Activated CD8-positive, alpha-beta memory T cell treated with anti-CD3 and anti-CD28 coated beads, Interleukin-2, amount 50 U/mL, for 24 hours (primary cell): ENCODE results near the gene SIK2.

Experiments used
- DNase-seq: peaks from one replicate; pipeline ENCODE4 v3.0.0-alpha.2; 2020; ENCODE audit errors: extremely low read depth

SIK2 gene

DNA sequence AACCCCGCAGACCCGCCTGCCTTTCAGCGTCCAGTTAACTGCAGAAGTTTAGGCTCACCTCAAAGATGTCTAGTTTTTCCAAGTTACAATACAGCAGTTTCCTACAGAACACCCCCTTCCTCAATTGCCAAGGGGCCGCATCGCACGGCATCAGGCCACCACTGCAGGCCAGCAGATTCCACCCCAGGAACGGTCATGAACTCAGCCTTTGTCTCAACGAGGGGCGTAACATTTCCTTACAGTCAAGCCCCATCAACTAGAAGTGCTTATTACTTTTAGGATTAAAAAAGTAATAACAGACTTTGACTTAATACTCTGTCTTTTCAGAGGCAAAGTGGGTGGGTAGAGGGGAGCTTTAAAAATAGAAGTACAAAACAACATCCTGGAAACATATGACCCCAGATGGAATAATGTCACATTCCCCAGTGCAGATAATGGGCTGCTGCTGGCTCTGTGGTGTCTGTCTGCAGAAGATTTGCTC, 127.6 kb downstream of the SIK2 start:
- DNase-seq: no peak

DNA sequence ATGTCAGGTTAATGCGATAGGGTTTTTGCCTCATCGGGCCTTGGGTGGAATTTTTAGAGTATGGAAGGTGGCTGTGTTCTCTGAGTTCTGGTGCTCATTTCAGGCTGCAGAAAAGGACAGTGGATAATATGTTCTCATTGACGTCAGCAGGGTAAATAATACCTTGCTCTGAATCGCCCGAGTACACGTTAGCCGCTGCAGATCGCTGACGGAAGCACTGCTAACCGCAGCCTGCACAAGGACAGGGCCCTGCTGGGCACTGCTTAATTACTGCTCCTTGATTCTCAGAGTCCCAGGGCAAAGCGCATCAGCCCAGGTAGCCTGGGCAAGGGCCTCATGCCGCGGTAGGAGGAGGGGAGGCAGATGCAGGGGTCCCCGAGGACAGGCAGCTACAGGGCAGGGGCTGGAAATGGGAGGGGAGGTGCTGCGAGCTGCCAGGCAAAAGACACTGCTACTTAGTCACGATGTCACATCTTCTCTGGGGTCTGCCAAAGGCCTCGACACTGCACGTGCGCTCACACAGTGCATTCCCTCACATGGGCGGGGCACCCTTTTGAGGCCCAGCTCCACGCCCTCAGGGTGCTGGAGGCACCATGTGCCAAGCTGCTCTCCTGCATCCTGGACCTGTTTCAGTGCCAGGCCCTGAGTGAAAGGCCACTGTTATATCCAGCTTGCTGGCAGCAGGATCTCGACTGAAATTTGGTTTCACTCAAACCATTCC, 128.8 kb downstream of the SIK2 start:
- DNase-seq: no peak

DNA sequence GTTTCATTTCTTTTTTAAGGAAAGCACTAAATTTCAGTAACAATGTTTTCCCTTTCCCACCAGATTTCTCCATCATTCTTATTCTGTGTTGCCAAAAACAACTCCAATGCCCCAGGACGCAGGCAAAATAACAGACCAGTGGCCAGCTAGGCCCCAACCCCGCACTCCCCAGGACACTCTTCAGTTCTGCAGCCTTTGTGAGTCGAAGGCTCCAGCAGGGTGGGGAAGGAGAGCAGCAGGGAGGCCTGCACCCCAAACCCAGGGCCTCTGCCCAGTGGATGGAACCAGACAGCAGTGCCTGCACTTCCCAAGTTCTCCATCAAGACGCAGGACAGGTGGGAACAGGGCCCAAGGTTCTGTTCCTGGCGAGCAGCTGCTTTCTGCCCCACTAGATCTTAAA, 129.6 kb downstream of the SIK2 start:
- no peak for DNase-seq

DNA sequence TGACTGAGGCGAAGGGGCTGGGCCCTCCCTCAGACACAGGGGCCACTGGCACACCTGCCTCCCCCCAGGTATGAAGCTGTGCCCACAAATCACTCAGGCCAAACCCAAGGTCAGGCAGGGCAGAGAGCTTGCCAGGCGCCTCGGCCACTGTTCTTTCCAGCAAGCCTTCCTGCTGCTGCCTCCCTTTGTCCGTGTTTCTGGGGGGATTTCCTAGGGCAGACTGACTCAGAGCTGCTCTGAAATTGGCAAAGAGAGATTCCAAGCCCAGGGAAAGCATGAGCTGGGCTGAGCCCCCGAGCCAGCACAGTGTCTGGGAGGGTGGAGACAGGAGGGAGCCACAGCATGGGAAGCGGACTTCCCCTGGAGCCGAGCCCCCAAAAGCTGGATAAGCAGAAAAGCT, 130.8 kb downstream of the SIK2 start:
- no peak for DNase-seq

DNA sequence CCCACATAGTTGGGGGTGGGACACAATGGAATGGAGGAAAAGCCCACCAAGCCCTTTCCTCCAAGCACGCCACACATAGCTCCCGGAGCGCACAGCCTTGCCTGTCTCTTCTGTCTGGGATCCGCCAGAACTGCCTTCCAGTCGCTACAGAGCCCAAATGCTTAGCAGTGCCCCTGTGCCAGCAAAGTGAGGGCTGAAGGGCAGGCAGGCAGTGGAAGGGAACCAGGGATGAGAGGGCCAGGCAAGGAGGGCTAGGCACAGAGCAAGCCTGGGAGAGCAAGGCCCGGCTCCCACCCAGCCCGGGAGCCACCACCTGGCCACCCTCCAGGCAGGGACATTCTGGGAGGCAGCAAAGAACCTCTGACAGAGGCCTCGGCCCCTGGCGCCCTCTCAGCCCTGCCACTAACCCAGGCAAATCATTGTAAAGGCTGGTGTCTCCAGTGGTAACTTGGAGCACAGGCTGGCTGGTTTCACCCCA, 131.4 kb downstream of the SIK2 start:
- no peak for DNase-seq

GRCh38 chr11:111734101-111734953, 132.1 kb downstream of the SIK2 start:
- no peak for DNase-seq

GRCh38 chr11:111734954-111735261, 132.7 kb downstream of the SIK2 start:
- DNase-seq: no peak

DNA sequence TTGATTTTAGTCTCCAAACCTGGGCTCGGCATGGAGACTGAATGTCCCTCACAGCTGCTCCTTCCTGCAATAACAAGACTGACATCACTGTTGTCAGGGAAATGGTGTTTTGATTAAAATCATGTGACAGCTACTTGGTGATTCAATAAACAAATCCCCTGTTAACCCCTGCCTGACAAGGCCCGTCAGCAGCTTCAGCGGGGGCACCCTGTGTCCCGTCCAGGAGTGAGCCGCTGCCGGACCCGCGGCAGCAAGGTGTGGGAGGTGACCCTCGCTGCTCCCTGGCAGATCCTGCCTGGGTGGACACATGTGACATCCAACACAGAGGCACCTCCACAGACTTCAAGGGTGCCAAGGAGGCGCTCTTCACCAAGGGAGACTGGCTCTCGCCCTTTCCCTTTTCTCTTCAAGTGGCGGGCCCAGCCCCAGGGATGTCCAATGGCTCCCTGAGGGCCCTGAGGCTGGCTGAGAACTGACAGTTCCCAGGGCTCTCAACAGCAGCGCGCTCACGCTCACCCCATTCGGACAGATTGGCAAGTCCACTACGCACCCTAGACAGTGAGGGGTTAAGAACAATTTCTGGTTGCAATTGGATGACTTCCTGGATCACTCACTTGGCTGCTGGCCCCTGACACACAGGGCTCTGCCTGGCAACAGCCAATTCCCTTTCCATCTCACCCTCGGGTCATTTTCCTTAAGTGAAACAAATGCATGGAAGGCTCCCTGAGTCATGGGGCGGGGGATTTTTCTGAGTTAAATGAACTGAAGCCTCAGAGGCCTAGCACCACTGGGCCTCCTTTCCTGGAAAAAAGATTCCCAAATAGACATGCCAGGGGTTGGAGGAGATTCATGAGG, 133.2 kb downstream of the SIK2 start:
- DNase-seq: no peak

GRCh38 chr11:111736181-111736590, 133.9 kb downstream of the SIK2 start:
- DNase-seq: no peak

DNA sequence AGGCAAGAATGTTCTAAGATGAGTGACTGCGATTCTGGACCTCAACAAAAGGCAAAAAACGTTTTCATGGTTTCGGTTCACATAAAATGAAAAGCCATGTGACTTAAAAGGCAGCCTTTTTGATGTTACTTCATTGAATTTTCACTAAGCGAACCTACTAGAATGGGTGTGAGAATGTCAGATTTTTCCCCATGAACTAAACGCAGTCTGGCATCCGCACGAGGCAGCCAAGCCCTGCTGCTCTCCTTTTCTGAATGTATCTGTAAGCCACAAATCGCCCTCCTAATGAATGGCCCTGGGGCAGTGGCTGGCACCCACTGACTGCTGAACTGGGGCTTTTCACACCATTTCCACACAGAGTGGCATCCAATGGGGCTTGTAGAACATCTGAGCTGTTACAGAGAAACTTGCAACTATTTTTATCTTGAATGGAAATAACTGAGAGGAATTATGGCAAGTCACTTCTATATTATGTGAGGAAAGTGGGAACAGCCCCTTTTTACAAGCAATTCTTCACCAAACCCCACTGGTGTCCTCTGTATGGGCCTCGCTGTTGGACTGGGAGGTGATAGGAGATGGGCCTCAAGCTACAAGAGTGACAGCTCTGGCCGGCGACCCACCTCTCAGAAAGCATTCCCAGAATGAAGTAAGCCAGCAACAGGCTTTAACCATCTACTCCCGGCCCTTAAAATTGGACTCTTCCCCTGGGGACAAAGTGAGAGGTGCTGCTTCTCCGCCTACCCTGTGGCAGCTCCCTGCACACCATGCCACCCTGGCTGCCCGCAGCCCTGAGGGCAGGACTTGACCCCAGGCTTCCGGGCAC, 134.6 kb downstream of the SIK2 start:
- no peak for DNase-seq

- no peak for DNase-seq
These were observed 135.4 kb downstream of the SIK2 start for GRCh38 chr11:111737444-111738210.

DNA sequence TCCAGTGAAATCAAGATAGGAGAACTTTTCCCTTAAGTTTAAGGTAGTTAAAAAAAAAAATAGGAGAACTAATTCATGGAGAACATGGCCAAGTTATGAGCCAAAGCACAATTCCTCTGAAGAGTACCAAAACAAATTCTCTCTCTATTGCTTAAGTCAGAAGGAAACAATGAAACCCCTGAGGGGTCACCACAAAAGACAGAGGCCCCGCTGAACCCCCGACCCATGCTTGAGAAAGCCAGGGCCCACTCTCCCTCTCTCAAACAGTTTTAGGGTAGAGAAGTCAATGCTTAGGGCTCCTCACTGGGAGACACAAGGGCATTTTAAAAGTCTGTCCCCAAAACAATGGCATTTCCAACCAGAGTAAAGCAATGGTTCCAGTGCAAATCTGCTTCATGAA, 137.1 kb downstream of the SIK2 start:
- DNase-seq: no peak

- DNase-seq: no peak
These were observed 139.5 kb downstream of the SIK2 start for GRCh38 chr11:111741751-111742150.

DNA sequence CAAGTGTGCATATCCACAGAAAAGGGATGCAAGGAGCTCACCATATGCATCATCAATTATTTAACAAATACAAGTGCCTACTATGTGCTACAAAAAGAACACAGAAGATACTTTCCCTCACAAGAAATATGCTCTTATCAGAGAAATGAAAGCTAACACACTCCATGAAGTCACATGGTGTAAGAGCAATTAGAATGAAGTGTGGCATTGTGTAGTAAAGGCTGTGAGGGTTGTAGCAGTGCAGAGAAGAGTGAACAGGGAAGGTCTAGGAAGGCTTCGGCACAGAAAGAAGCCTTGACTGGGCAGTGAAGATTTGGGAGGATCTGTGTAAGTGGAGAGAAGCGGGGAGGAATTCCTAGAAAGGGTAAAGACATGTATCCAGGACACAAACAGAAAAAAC, 141.5 kb downstream of the SIK2 start:
- no peak for DNase-seq

GRCh38 chr11:111745719-111746504, 143.7 kb downstream of the SIK2 start:
- no peak for DNase-seq

- no peak for DNase-seq
These were observed 146.0 kb downstream of the SIK2 start for GRCh38 chr11:111748035-111748804.

- DNase-seq: no peak
These were observed 147.4 kb downstream of the SIK2 start for GRCh38 chr11:111749646-111750045.

GRCh38 chr11:111756097-111756496, 153.8 kb downstream of the SIK2 start:
- no peak for DNase-seq

DNA sequence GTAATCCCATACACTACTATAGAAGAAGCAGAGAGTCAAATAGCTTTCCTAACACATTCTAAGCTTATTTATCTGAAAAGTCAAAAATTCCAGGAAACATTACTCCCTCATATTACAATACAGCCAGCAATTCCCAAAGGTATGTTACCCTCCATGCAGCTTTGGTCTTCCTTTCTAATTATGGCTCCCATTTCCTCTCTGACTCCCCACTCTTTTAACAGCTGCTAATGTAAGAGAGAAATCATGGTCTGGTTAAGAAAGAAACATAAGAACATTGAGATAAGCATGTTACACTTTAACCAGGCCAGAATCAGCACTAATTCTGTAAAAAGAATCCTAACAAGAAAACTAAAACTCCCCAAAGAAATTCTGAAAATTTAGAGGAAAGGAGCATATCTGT, 157.1 kb downstream of the SIK2 start:
- no peak for DNase-seq
